GM12865 (cell line): ENCODE measurements around the gene ZFX.
A peak's percentile ranks its signal among the peaks of the same experiment; 100 is the strongest.

ENCODE experiments used
- DNase-seq: peaks from one replicate; pipeline ENCODE4 v3.0.0; 2010; ENCODE audit warnings: low read depth
- H3K4me3 ChIP-seq: 2 replicates; pipeline ENCODE4 v1.5.1; 2011; ENCODE audit warnings: mild to moderate bottlenecking, low read depth, low read length, control low read depth
- CTCF ChIP-seq: IDR thresholded peaks from 2 replicates; pipeline ENCODE4 v1.5.1; 2011; ENCODE audit warnings: low read length, control low read depth, low read depth, inconsistent platforms; ENCODE audit not compliant: insufficient read depth; ENCODE audit errors: missing control alignments

ZFX gene

GRCh38 chrX:24231641-24232179 is 82.2 kb downstream of the ZFX start:
- H3K4me3 ChIP-seq, result no peak overlapping the region
- no peak for TF ChIP-seq CTCF
- no peak for DNase-seq

- H3K4me3 ChIP-seq, result no peak overlapping the region
- no peak for TF ChIP-seq CTCF
- DNase-seq, result no peak
These were observed 83.3 kb downstream of the ZFX start for GRCh38 chrX:24232796-24233195.

- TF ChIP-seq CTCF, result no peak
- peak; percentile 60 for DNase-seq
- H3K4me3 ChIP-seq, result peak overlapping the region; percentile 41
These were observed 85.7 kb downstream of the ZFX start for GRCh38 chrX:24235084-24235710.

GRCh38 chrX:24241822-24242648 is 92.5 kb downstream of the ZFX start:
- H3K4me3 ChIP-seq, result peak overlapping the region; percentile 39
- peak; percentile 21 for TF ChIP-seq CTCF
- peak; percentile 62 for DNase-seq

- peak; percentile 96 for DNase-seq
- TF ChIP-seq CTCF, result no peak
- H3K4me3 ChIP-seq, result peak overlapping the region; percentile 58
These were observed 93.2 kb downstream of the ZFX start for GRCh38 chrX:24242649-24243175.

- peak; percentile 75 for DNase-seq
- peak overlapping the region; percentile 58 for H3K4me3 ChIP-seq
- no peak for TF ChIP-seq CTCF
These were observed 93.7 kb downstream of the ZFX start for GRCh38 chrX:24243188-24243587.
